Right lobe of liver (tissue), 4 donors: ENCODE results near the gene NDOR1.

ENCODE experiments used
- CTCF ChIP-seq, 4 donors: fragments of 200-600 bp in 3 of 4; fragments of 450-650 bp in 1 of 4; IDR thresholded peaks; one replicate each; pipeline versions ENCODE4 v1.5.1 to v1.8.0; 2016 to 2022; ENCODE audit warnings: antibody characterized with exemption in 4 of 4, mild to moderate bottlenecking in 2 of 4
- POLR2A ChIP-seq: fragments of 450-650 bp; IDR thresholded peaks from one replicate; pipeline ENCODE4 v1.6.1; 2017; ENCODE audit warnings: antibody characterized with exemption, mild to moderate bottlenecking
- donor health status: DM: no; HTN: no; CAD: no.
- donor health status: DM: no; HTN: no; CAD: no.
- donor health status: DM: no; HTN: yes; CAD: no.

- TF ChIP-seq POLR2A, result no peak
- TF ChIP-seq CTCF (IDR thresholded peaks at IDR 0.05), result peak in 1 of 4 donors; percentile 12
Measured at GRCh38 chr9:137240318-137240840, 34.9 kb downstream of the NDOR1 start.
